Loucy (cell line): Measurements from ENCODE around the gene CLTB.
A peak's percentile ranks its signal among the peaks of the same experiment; 100 is the strongest.

Source experiments
- H2AFZ ChIP-seq: fragments of 200-600 bp; sonication (generic); 2 replicates; pipeline ENCODE4 v1.6.0; 2016; ENCODE audit warnings: antibody characterized with exemption, mild to moderate bottlenecking, low read length, moderate library complexity
- H3F3A ChIP-seq: fragments of 200-600 bp; 2 replicates; pipeline ENCODE4 v1.6.0; 2016; ENCODE audit warnings: antibody characterized with exemption, low read depth, mild to moderate bottlenecking
- H3K27me3 ChIP-seq: fragments of 200-600 bp; sonication (generic); 2 replicates; pipeline ENCODE4 v1.6.1; 2014; ENCODE audit warnings: low read length, mild to moderate bottlenecking; ENCODE audit not compliant: insufficient read depth, poor library complexity, severe bottlenecking
- H3K36me3 ChIP-seq: fragments of 200-600 bp; sonication (generic); 2 replicates; pipeline ENCODE4 v1.6.1; 2016; ENCODE audit warnings: low read length; ENCODE audit not compliant: insufficient read depth
- H3K4me1 ChIP-seq: fragments of 200-600 bp; sonication (generic); 2 replicates; pipeline ENCODE4 v1.5.1; 2014; ENCODE audit warnings: low read length, mild to moderate bottlenecking; ENCODE audit not compliant: insufficient read depth, poor library complexity, severe bottlenecking
- H3K4me2 ChIP-seq: fragments of 200-600 bp; sonication (generic); 2 replicates; pipeline ENCODE4 v1.6.0; 2014; ENCODE audit warnings: antibody characterized with exemption, low read length, low read depth, mild to moderate bottlenecking; ENCODE audit not compliant: poor library complexity, severe bottlenecking
- H3K4me3 ChIP-seq: fragments of 200-600 bp; sonication (generic); 2 replicates; pipeline ENCODE4 v1.5.1; 2014; ENCODE audit warnings: low read length, mild to moderate bottlenecking, mixed read lengths; ENCODE audit not compliant: poor library complexity, severe bottlenecking
- H3K79me2 ChIP-seq: fragments of 200-600 bp; sonication (generic); 2 replicates; pipeline ENCODE4 v1.6.1; 2014; ENCODE audit warnings: low read length; ENCODE audit not compliant: insufficient read depth
- H3K9ac ChIP-seq: fragments of 200-600 bp; sonication (generic); 2 replicates; pipeline ENCODE4 v1.6.0; 2014; ENCODE audit warnings: mild to moderate bottlenecking, low read depth, low read length, moderate library complexity; ENCODE audit not compliant: poor library complexity, severe bottlenecking
- H3K9me2 ChIP-seq: fragments of 200-600 bp; sonication (generic); replicated peaks from 2 replicates; pipeline ENCODE4 v1.6.1; 2016; ENCODE audit warnings: low read depth, low read length, mixed read lengths
- H3K9me3 ChIP-seq: fragments of 200-600 bp; sonication (generic); 2 replicates; pipeline ENCODE4 v1.6.1; 2014; ENCODE audit warnings: mild to moderate bottlenecking, antibody characterized with exemption, low read length, low read depth; ENCODE audit not compliant: insufficient read depth
- H4K20me1 ChIP-seq: fragments of 200-600 bp; sonication (generic); 2 replicates; pipeline ENCODE4 v1.6.0; 2014; ENCODE audit warnings: antibody characterized with exemption, low read length, mild to moderate bottlenecking; ENCODE audit not compliant: insufficient read depth, poor library complexity, severe bottlenecking
- EZH2phosphoT487 ChIP-seq: fragments of 200-600 bp; IDR thresholded peaks from 2 replicates; pipeline ENCODE4 v1.6.1; 2018; ENCODE audit warnings: antibody characterized with exemption, mild to moderate bottlenecking, moderate library complexity, borderline replicate concordance
- TF ChIP-seq, protein P1 (sequence below): fragments of 200-600 bp; sonication (generic); conservative IDR thresholded peaks from 2 replicates; pipeline ENCODE4 v1.5.1; 2014; ENCODE audit warnings: mild to moderate bottlenecking, antibody characterized with exemption, low read length

Gene CLTB, protein sequence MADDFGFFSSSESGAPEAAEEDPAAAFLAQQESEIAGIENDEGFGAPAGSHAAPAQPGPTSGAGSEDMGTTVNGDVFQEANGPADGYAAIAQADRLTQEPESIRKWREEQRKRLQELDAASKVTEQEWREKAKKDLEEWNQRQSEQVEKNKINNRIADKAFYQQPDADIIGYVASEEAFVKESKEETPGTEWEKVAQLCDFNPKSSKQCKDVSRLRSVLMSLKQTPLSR

DNA sequence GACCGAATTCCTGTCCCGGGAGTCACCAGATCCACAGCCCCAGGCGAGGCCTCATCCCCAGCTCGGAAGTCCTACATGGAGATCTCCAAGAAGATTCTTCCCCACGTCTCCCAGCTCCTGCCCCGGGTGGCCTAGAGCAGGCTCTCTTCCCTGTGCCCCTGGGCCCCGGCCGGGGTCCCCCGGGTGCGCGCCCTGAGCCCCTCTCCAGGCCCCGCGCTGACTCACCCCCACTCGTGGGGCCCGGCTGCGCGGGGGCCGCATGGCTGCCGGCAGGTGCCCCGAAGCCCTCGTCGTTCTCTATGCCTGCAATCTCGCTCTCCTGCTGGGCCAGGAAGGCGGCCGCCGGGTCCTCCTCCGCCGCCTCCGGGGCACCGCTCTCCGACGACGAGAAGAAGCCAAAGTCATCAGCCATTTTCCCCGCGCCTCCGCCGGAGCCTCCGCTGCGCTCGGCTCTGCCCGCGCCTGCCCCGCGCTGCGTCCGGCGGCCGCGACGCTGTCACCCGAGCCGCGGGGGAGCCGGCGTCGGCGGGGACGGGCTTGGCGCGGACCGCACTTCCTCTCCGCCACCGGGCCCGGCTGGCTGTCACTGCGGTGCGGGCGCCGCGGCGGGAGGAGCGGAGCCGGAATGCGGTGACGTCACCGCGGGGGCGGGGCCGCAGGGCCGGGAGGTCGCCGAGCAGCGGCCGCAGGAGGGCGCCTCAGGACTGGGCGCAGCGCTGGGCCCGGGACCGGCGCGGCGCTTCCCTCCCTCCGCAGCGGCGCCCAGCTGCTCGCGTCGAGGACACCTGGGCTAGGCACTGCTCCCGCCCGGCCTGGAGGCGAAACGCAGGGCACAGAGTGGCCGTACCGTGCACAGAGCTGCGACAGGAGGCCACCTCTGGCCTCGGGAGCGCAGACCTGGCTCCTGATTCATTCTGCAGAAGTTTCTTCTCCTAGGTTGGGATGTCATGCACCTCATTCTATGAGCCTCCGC lies at the start of gene CLTB:
Gene CLTB, minus strand, starts transcription at position 588 of the 973 bp plus-strand sequence. Its CDS starts 176 bp downstream, at position 412.
- peak within 1 kb of the TSS; percentile 65 for H3K9ac ChIP-seq

DNA sequence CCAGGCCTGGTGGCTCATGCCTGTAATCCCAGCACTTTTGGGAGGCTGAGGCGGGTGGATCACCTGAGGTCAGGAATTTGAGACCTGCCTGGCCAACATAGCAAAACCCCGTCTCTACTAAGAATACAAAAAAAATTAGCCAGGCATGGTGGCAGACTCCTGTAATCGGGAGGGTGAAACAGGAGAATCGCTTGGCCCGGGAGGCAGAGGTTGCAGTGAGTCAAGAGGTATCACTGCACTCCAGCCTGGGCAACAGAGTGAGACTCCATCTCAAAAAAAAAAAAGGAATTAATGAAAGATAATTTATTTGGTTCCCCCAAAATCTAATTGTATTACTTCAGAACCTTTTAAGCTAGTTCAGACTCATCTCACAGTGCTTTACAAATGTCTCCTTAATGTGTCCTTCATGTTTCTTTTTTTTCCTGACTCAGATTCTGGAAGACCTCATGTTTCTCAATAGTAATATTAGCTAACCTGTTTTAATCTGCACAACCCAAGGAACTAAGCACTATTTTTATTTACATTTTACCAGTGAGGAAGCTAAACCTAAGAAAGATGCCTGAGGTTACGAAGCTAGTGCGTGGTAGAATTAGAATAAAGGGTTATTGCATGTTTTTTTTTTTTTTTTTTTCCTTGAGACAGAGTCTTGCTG lies 46.9 kb upstream of the CLTB start:
- Histone ChIP-seq H2AFZ (no peak overlapping the region), H3K9me2 (no peaks in the 10 kb centered on the region), H3K36me3 (no peaks in the 10 kb centered on the region), H3K27me3 (no peaks in the 10 kb centered on the region), H4K20me1 (peaks cover 4% of the 10 kb centered on the region), H3K79me2 (peaks cover 33% of the 10 kb centered on the region), H3K4me2 (no peak overlapping the region), H3K4me3 (no peak overlapping the region), H3K9ac (no peak overlapping the region), H3F3A (no peaks in the 10 kb centered on the region), H3K4me1 (no peaks in the 10 kb centered on the region), H3K9me3 (no peaks in the 10 kb centered on the region)
- no peak for TF ChIP-seq EZH2phosphoT487
- TF ChIP-seq, protein P1, sequence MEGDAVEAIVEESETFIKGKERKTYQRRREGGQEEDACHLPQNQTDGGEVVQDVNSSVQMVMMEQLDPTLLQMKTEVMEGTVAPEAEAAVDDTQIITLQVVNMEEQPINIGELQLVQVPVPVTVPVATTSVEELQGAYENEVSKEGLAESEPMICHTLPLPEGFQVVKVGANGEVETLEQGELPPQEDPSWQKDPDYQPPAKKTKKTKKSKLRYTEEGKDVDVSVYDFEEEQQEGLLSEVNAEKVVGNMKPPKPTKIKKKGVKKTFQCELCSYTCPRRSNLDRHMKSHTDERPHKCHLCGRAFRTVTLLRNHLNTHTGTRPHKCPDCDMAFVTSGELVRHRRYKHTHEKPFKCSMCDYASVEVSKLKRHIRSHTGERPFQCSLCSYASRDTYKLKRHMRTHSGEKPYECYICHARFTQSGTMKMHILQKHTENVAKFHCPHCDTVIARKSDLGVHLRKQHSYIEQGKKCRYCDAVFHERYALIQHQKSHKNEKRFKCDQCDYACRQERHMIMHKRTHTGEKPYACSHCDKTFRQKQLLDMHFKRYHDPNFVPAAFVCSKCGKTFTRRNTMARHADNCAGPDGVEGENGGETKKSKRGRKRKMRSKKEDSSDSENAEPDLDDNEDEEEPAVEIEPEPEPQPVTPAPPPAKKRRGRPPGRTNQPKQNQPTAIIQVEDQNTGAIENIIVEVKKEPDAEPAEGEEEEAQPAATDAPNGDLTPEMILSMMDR = no peak

More for the DNA sequence above, at the start of gene CLTB:
- Histone ChIP-seq H3K79me2 (0 out of 2 replicates have a peak, but pooled peaks cover 6% of the 10 kb centered on the region), H3K4me1 (peaks cover 6% of the 10 kb centered on the region), H3K4me3 (peak within 1 kb of the TSS; percentile 76), H3K9me2 (no peaks in the 10 kb centered on the region), H3K36me3 (no peaks in the 10 kb centered on the region), H2AFZ (peak within 1 kb of the TSS; percentile 84), H4K20me1 (no peaks in the 10 kb centered on the region), H3F3A (no peaks in the 10 kb centered on the region), H3K4me2 (peak within 1 kb of the TSS; percentile 77), H3K9me3 (no peaks in the 10 kb centered on the region), H3K27me3 (no peaks in the 10 kb centered on the region)
- TF ChIP-seq, protein P1 = peak; percentile 37; the same call in 1 of the 2 replicates
- no peak for TF ChIP-seq EZH2phosphoT487

DNA sequence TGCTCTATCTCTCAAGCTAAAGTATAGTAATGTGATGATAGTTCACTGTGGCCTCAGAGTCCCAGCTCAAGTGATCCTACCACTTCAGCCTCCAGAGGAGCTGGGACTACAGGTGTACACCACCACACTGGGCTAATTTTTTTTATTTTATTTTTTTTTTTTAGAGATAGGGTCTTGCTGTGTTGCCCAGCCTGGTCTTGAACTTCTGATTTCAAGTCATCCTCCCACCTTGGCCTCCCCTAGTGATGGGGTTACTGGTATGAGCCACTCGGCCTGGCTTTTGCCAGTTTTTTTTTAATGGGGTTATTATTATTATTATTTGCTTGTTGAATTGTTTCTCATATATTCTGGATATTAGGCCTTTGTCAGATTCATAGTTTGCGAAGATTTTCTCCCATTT lies 45.0 kb upstream of the CLTB start:
- H3K27me3 ChIP-seq = no peaks in the 10 kb centered on the region

More for the DNA sequence above, 45.0 kb upstream of the CLTB start:
- H3K4me2 ChIP-seq = no peak overlapping the region
- H3K9me3 ChIP-seq = no peaks in the 10 kb centered on the region
- no peak overlapping the region for H2AFZ ChIP-seq
- peaks cover 4% of the 10 kb centered on the region for H4K20me1 ChIP-seq
- no peaks in the 10 kb centered on the region for H3K9me2 ChIP-seq
- H3K36me3 ChIP-seq = no peaks in the 10 kb centered on the region
- TF ChIP-seq, protein P1 = no peak
- no peak for TF ChIP-seq EZH2phosphoT487
- H3K79me2 ChIP-seq = peaks cover 37% of the 10 kb centered on the region
- H3K4me1 ChIP-seq = no peaks in the 10 kb centered on the region
- H3K4me3 ChIP-seq = no peak overlapping the region
- no peak overlapping the region for H3K9ac ChIP-seq
- H3F3A ChIP-seq = no peaks in the 10 kb centered on the region
